ENCODE measurements around the gene GABBR2.

- TF ChIP-seq EZH2 (IDR thresholded peaks at IDR 0.05; ENCODE audit: borderline replicate concordance, low read depth, low read length, poor library complexity, severe bottlenecking) = no peak
- no peak for TF ChIP-seq CTCF (conservative IDR thresholded peaks at IDR 0.05; ENCODE audit: low read depth, low read length)
These were observed 4.3 kb upstream of the GABBR2 start for GRCh38 chr9:98712987-98713386.

Data from A673 (cell line).